ENCODE data around the gene CRX.

- TF ChIP-seq CTCF (conservative IDR thresholded peaks at IDR 0.05; ENCODE audit: low read depth, low read length) (no peak), SMC3 (IDR thresholded peaks at IDR 0.05; ENCODE audit: low read depth, low read length) (no peak), CEBPB (IDR thresholded peaks at IDR 0.05; ENCODE audit: low read depth, low read length) (no peak), RAD21 (IDR thresholded peaks at IDR 0.05; ENCODE audit: low read length) (no peak), POLR2A (IDR thresholded peaks at IDR 0.05; ENCODE audit: low read depth, low read length) (no peak), MAFK (IDR thresholded peaks at IDR 0.05; ENCODE audit: low read depth, low read length) (no peak), RCOR1 (IDR thresholded peaks at IDR 0.05; ENCODE audit: insufficient replicate concordance, low read length) (no peak), USF2 (IDR thresholded peaks at IDR 0.05; ENCODE audit: low read depth, low read length) (no peak), MAZ (IDR thresholded peaks at IDR 0.05; ENCODE audit: borderline replicate concordance, low read depth, low read length) (no peak), CHD1 (IDR thresholded peaks at IDR 0.05; ENCODE audit: low read depth, low read length) (no peak), ELK1 (IDR thresholded peaks at IDR 0.05; ENCODE audit: borderline replicate concordance, low read depth, low read length) (no peak), FOS (IDR thresholded peaks at IDR 0.05; ENCODE audit: low read depth, low read length) (no peak), RFX5 (IDR thresholded peaks at IDR 0.05; ENCODE audit: low read depth, low read length) (no peak)
Observed at GRCh38 chr19:47886010-47886559, 64.3 kb downstream of the CRX start, which contains the start of gene SULT2A1.
